ENCODE data around the gene VPS26C.

Gene VPS26C

DNA sequence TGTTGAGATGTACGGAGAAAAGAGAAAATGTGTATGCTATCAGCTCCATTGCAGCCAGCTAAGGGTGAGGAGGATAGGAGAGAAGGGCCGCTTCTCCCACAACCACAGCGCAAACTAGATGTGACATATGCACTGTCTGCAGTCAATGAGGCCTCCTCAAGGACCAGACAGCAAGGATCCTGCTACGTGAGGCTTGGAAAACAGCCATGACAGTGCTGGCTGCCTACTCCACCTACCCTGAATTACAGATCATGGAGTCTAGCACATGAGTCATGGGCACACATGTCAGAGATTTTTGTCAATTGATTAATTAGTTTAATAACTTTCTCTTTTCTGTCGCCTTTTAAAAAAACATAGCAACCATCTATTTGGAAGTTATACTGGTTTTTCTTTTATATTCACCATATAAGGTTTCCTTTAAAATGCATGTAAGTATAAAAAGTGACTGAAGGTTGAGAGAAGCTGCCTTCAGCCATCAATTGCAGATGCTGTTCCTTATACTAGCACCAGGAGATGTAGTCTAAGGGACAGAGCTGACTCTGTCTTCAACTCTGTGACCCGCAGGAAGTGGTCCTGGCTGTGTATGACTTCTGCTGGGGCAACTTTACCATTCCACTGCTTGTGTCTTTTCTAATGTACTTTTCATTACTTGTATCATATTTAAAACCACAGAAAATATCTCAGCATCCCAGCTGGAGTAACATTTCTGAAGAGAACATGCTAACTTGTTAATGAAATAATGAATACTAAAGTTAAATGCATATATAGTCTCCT is 3.1 kb downstream of the VPS26C start:
- no peak for DNase-seq

DNA sequence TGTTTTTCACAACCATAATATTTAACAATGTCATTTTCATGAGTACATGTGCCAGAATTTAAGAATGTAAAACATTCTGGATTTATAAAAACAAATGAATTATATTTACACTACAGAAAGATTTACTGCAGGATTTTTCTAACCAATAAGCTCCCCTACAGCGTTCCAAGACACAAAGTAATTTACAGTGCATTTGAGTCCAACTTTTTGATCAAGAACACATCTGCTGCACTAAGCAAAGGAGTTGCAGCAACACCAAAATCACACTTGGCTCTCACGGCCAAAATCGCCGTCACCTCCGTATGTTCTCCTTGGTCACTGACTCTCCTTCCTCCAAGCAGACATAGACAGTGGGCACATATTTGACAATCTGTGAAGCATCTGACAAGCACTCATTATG is 7.7 kb downstream of the VPS26C start:
- no peak for DNase-seq

DNA sequence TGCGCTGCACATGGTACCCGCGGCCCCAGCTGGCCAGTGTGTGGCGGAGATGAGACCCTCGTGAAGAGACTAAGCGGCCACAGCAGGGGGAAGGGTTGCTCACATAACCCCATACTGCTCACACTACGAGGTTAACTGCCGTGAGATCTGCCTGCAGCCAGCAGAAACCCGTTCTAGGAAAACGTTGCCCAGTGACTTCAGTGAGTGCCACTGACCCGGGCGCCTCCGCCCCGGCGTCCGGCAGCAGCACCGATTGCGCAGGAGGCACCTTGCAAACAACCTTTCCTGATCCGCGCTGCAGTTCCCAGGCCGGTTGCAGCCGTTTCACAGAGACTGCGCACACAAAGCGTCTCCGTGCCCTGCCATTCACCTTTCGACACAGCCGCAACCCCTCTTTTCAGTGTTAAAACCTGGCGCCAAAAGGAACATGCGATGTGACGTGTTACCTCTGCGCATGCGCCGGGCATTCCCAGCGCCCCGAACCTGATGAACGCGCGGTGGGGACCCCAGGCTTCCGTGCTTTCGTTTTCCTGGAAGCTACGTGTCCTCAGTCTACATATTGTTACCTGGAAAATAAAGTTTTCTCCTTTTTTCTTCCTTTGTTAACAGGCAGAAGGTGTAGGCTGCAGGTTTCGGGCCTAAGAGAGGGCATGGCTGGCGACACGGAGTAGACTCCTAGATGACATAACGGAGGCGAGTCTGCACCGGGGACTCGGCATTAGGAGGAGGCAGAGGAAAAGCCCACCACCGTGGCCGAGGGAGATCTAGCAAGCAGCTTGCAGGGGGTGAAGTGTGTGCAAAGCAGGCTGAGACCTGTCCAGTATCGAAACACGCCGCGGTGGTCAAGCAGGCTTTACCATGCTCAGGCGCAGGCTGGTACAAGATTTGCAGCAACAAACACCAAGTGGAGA is 8.9 kb downstream of the VPS26C start:
- peak; percentile 68 to 74 for DNase-seq

DNA sequence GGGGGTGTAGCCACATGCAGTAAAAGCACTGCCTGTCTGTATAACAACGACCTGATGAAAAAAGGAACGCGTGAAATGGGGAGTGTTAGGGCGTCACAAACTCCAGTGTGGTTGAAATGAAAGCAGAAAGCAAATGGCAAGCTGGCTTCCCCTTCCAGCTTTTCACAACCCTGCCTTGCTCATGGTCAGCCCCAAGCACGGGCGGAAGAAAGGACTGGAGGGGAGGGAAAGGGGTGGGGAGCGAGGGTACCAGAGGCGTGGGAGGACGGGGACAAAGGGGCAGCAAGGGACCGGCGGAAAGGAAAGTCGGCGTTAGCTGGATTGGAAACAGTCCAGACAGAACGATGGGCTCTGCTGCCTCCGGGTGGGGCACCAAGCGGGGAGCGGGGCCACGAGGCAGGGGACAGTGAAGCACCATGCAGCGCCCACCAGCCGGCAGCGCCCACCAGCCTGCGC is 9.6 kb downstream of the VPS26C start:
- DNase-seq = peak; percentile 14 to 28

DNA sequence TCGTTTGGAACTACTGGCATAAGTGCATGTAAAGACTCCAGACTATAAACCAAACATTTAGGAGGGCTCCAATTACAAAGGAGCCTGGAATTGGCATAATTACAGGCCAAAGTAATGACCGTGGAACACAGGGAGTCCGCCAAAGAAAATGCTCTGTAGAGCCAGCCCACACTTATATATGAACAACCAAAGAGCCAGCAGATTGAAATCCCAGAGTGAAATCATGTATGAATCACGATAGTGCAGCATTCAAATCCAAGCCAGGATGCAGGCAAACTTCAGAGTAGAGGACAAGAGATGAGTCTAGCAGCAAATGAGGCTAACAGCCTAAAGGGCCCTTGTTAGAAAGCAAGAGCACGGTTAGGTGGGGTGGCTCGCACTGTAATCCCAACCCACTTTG is 13.1 kb downstream of the VPS26C start:
- DNase-seq = no peak

DNA sequence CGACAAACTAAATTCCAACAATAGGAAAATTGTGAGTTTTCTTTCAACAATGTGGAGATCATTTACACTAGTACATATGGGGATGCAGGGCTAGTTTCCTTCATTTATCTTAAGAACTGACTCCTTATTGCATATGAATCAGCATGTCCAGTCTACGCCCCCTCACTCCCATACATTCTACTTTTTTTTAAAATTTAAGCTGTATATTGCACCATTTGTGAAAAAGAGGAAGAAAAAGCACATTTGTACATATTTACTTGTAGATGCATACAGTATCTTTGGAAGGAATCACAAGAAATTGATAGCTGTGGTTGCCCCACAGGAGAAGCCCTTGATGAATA is 15.9 kb downstream of the VPS26C start:
- no peak for DNase-seq

DNA sequence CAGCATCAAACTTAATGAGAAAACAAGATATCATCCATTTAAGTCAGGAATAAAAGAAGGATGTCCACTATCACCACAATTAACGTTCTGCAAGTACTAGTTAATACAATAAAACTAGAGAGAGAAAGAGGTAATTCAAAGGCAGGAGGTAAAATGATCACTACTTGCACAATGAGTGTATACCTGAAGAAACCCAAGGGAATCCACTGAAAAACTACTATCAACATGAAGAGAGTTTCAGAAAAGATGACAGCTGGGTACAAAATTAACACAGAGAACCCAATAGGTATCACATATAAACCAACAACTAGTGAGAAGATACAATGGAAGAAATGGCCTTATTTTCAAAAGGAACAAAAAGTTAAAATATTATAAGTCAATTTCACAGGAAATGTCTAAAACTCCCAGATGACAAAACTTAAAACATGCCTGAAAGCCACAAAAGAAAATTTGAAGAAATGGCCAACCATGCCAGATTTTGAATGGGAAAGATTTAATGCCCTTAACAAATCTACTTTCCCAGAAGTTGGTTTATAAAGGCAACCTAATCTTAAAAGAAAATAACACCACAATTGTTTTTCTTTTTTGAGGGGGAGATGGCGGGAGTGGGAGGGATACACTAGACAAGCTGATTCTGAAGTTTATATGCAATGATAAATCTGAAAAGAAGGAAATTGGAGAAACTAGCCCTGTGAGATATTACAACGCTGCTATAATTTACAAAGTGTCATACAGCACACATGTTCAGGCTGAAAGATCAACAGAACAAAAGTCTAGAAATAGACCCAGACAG is 17.8 kb downstream of the VPS26C start:
- DNase-seq = no peak

DNA sequence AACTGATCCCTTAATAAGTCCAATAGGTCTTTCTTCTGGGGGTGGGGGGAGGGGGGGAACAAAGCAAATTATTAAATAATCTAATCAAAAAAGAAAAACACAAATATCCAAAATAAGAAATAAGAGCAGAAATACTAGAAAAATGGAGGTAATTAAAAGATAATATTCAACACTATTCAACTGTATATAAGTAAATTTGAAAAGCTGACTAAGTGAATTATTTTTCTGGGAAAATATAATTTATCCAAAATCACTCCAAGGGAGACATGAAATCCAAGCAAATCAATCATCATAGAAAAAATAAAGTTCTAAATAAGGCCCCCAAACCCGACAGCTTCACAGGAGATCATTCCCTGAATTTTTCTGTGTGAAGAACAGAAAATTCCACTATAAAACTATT is 18.8 kb downstream of the VPS26C start:
- DNase-seq = no peak

DNA sequence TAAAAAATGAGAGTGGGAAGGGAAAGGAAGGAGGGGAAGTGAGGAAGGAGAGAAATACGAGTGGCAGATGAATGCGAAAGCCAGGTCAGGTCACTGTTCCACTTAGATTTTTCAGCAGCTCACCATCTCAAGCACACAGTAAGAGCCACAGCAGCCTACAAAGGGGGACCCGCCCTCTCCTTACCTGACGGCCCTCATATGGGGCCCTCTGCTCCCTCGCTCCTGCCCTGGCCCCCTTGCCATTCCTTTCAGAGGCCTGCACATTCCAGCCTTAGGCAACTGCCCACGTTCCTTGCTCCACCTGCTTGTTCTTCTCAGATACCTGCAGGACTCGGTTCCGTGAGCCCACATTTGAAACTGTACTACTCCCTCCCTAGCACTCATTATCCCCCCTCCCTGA is 22.0 kb downstream of the VPS26C start:
- DNase-seq = no peak

DNA sequence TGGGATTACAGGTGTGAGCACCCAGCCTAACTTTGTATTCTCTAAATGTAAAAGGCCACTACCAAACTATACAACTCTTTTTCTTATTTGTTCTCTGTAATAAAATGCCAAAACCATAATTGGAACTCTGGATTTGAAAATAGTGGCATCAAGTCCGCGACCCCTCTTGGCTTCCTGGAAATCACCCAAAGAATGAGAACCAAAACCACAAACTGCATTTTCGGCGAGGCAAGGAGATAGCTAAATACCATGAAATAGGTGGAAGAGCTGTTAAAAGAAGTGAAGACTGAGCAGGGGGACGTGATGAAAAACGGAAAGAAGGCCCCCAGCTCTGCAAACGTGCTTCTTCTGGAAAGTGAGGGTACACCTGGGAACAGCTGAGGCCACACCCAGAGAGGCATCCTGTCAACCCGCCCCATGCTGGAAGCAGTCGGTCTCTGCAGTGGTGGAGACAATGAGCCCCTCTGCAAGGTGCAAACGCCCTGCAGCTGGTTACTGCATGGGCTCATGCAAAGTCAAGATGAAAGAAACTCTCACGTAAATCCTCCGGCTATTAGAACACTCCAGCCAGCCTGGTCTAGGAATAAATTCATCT is 22.5 kb downstream of the VPS26C start:
- DNase-seq = no peak

DNA sequence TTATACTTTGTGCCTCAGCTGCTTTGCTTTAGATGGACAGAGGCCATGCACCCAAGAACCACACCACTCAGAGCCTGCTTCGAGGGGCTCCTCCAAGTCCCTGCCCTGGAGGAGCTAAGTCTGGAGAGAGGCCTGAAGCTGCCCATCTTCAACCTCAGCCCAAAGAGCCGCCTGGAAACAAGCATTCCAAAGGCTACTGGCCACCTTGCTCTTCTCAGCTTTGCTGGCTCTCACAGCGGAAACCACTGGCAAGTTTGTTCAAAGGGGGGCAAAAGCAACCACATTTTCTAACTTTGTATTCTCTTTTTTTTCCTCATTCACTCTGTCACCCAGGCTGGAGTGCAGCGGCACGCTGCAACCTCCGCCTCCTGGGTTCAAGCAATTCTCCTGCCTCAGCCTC is 23.2 kb downstream of the VPS26C start:
- DNase-seq = no peak

DNA sequence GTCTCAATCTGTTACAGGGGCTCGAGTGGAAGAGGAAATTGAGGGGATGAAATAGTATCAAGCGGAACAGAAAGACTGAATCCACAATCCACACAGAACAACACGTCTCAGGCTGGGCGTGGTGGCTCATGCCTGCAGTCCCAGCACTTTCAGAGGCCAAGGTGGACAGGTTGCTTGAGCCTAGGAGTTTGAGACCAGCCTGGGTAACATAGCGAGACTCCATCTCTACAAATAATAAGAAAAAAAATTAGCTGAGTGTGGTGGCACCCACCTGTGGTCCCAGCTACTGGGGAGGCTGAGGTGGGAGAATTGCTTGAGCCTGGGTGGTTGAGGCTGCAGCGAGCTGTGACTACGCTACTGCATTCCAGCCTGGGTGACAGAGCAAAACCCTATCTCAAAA is 25.7 kb downstream of the VPS26C start:
- no peak for DNase-seq

DNA sequence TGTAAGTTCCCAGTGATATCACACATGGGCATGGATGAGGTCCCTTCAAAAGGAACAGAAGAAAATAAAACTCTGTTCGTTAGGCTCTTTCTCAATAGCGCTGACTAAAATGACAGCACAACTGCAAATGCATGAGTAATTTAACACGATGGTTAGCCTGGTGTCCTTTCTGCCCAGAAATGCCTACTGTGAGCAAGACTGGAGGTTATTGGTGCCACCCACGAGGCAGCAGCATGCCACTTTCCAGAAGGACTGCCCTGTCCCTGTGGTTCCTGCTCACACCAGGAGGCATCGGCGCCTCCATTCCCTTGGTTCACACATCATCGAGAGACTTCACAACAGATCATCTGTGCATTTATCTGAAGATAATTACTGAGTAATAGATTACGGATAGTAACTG is 26.2 kb downstream of the VPS26C start:
- no peak for DNase-seq

DNA sequence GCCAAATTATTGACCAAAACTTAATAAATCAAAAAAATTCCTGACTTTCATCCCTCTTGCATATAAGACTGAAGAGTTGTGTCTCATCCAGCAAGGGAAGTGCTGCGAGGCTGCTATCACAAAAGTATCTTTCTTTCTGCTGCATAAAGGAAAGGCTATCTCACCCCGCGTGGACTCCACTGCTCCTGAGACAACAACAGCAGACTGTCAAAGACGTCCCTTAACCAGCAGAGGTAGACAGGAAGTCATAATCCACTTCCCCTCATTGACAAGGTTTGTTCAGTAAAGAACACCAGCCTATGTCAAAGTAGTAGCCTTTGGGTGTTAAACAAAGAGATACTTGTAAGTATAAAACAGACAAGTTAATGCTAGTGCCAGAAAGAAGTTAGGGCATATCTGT is 29.4 kb downstream of the VPS26C start:
- no peak for DNase-seq

DNA sequence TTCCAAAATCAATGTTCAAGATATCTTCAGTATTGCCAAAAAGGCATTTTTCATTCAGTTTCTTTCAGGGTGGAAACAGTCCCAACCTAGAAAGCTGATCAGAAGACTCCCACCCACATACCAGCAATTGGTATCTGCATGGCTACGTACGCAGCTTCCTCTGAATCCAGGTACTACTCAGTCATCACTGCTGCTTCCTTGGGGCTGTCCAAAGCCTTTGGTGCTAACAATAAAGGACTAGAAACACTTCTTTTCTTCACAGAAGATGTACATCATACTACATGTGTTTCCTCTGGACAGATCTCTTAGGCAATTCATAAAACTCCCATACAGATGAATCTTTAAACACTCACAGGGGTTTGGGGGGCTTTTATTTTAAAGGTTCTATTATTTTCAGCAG is 29.8 kb downstream of the VPS26C start:
- DNase-seq = no peak

DNA sequence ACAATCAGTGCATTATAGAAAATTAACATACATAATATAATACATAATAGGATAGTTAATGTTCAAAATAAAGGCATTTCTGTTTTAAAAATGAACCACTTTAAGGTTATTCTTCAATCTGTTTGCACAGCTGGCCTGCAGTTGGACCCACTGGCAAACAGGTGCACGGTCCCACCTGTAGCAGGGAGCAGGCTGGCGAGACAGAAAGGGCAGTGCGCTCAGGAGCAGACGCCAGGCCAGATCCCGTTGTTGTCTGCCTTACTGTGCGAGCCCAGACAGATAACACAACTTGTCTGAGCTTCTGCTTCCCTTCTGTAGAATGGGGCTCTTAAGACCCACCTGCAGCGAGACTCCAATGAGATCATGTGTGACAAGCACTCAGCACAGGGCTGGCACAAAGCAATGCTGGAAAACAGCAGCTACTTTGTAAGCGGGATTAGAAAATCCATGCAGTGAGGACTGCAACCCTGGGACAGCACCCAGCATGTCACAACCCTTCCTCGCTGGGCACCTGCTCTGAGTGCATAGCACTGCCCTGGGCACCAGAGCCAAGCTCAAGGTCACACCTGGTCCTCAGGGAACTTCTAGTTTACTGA is 33.5 kb downstream of the VPS26C start:
- DNase-seq = no peak

DNA sequence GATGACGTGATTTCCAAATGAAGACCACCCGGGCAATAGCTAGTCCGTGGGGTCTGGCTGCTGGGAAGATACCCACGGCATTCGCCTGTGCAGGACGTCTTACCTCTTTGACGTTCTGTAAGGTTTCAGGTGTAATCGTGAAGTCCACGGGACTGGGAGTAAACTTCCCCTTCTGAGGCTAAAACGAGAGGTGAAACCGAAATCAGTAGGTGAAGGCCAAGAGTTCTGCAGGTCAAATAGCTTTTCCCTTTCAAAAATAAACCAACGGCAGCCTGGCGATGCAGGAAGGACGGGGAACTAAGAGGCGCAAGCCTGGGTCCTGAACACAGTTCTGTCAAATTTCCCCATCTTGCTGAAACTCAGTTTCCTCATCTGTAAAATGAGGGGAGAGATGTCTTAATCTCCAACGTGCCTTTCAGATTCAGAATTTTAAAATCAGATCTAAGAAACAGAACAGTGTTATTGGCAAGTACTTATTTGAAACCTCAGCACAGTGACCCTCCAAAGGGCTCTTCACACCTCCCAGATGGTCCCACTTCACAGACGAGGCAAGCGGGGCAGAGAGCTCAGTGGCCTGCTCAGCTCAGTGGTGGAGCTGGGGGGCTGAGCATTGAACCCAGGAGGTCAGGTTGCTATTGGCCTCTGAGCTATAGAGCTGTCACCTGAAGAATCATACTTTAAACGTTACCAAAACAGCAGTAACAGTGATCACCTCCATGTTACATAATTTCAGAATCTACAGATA is 34.7 kb downstream of the VPS26C start:
- no peak for DNase-seq

DNA sequence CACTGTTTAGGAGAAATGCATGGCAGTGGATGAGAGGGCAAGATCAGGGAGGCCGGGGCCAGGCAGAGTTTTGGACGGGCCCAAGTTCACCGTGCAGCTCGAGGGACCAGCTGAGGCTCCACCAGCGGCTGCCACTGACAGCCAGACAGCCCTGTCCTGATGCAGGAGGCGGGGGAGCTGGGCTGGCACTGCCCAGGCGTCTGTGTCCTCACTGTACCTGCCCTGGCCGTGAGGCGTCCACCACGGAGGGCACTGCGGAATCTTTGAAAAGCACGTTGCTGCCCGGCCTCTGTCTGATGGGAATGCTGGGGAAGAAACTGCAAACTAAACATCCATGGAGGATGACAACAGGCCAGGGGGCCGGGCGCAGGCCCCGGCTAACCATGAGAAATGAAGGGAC is 35.5 kb downstream of the VPS26C start:
- DNase-seq = no peak

DNA sequence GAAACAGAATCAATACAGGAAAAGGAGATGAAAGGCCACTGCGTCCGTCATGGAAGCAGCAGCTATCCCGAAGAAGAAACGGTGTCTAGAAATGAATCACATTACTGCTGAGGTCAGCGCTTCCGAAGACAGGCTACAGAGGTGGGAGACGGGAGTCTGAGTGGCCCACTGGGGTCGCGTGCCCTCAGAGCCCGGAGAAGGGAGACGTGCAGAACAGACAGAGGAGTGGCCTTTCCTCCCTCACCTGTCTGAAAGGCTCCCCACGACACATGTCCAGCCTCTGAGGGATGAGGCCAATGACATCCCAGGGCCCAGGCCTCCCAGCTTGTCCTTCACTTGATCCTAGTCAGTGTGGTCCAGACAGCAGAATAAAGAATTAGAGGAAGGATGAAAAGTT is 35.9 kb downstream of the VPS26C start:
- DNase-seq = no peak

DNA sequence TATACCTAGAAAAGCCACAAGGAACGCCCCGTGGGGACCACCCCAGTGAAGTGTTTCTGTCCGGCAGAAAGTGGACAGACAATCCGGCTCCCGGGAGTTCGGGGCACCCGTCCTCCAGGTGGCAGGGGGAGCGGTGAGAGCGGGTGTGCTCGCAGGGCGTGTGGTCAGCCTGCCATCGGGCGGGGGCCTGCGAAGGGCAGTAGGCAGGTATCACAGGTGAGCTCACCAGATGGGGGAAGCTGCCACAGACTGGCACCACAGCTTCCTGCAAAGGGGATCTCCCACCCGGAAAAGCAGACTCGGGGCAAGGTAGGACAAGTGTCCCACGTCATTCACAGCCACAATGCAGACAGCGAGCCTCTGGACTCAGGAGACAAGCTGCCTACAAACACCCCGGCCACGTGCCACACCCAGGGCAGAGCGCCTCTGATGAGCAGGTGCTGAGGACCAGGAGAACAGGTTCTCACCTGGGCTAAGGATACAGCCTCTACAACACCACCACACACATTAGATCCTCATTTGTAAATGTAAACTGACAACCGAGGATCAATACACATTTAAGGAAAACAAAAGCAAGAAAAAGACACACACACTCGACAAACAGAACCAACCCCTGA is 36.4 kb downstream of the VPS26C start:
- no peak for DNase-seq

DNA sequence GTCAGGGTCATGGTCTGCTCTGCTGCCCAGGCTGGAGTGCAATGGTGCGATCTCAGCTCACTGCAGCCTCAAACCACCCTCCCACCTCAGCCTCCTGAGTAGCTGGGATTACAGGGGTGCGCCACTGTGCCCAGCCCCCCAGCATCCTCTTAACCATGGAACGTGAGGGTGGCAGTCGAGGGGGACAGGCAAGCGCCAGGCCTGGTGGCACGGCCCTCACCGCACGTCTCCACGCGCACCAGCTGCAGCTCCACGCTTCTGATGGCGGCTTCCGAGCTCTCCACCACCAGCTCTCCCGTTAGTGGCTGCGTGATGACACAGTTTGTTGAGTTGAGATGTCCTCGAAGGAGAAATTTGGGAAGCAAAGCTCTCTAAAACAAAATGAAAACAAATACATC is 39.1 kb downstream of the VPS26C start:
- no peak for DNase-seq
